ENCODE measurements around the gene ZDHHC14. TPM values are rescaled to one million over a fixed set of nuclear protein-coding genes. Genes with fewer than 3 reads are reported as not detected.

The ZDHHC14 gene
- total RNA-seq, 1 donor from 2014 or later = 26.1 TPM

DNA sequence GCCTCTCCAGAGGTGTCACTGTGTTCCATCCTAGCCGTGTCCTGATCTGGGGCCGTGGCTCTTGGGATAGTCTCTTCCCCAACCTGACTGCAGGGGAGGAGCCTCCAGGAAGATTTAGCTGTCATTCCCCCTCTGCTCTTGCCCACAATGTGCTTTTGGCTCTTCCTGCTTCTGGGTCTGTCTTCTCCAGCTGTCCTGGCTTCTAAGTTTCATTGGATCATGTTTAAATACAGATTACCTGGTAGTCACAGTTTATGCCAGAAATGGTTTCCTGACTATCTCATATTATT is 139.1 kb downstream of the ZDHHC14 start:
- Mint-ChIP-seq H3K36me3 (ENCODE audit: low read depth, unreplicated experiment) (no peaks in the 10 kb centered on the region), H3K27me3 (ENCODE audit: unreplicated experiment) (no peaks in the 10 kb centered on the region), H3K9me3 (ENCODE audit: unreplicated experiment) (no peaks in the 10 kb centered on the region), H3K4me1 (ENCODE audit: unreplicated experiment) (peaks cover 17% of the 10 kb centered on the region), H3K4me3 (ENCODE audit: unreplicated experiment) (peak overlapping the region; percentile 65), H3K27ac (ENCODE audit: unreplicated experiment) (no peak overlapping the region)
- no peak for DNase-seq (ENCODE audit: low spot score)
- TF ChIP-seq, protein P1, sequence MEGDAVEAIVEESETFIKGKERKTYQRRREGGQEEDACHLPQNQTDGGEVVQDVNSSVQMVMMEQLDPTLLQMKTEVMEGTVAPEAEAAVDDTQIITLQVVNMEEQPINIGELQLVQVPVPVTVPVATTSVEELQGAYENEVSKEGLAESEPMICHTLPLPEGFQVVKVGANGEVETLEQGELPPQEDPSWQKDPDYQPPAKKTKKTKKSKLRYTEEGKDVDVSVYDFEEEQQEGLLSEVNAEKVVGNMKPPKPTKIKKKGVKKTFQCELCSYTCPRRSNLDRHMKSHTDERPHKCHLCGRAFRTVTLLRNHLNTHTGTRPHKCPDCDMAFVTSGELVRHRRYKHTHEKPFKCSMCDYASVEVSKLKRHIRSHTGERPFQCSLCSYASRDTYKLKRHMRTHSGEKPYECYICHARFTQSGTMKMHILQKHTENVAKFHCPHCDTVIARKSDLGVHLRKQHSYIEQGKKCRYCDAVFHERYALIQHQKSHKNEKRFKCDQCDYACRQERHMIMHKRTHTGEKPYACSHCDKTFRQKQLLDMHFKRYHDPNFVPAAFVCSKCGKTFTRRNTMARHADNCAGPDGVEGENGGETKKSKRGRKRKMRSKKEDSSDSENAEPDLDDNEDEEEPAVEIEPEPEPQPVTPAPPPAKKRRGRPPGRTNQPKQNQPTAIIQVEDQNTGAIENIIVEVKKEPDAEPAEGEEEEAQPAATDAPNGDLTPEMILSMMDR (IDR thresholded peaks at IDR 0.05; ENCODE audit: unreplicated experiment) = no peak

DNA sequence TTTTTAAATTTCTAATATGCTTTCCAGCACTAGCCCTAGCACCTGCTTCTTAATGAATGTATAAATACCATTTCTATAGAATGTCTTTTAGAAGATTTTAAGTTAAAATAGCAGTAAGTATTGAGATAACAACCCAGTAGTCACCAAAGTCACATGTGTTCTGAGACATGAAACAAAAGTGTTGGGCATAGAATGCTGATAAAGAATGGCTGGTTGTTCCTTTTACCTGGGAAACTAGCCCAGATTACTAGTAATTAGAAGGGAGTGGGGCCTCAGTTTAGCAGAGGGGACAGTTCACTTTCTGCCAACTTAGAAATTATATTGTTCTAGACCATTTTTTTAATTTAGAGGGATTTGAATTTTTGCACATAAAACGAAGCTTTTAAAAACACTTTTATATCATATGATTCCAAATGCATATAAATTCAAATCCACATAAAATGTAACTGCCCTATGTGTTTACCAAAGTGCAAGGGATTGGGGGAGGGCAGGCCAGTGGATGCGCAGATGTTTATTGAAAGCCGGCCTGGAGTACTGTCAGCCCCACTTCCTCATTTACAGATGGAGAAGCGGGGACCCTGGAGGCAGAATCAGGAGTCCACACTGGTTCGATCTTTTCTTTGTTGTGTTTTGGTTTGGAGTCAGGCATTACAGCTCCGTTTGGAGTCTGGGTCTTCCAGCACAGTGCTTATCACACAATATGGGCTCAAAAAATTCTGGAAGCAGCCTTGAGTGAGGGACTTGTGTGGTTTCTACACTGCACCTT is 139.8 kb downstream of the ZDHHC14 start:
- Mint-ChIP-seq H3K27me3 (ENCODE audit: unreplicated experiment) (no peaks in the 10 kb centered on the region), H3K4me1 (ENCODE audit: unreplicated experiment) (peaks cover 12% of the 10 kb centered on the region), H3K4me3 (ENCODE audit: unreplicated experiment) (no peak overlapping the region), H3K36me3 (ENCODE audit: low read depth, unreplicated experiment) (peaks cover 2% of the 10 kb centered on the region), H3K9me3 (ENCODE audit: unreplicated experiment) (no peaks in the 10 kb centered on the region), H3K27ac (ENCODE audit: unreplicated experiment) (no peak overlapping the region)
- TF ChIP-seq, protein P1 (IDR thresholded peaks at IDR 0.05; ENCODE audit: unreplicated experiment) = no peak
- no peak for DNase-seq (ENCODE audit: low spot score)

DNA sequence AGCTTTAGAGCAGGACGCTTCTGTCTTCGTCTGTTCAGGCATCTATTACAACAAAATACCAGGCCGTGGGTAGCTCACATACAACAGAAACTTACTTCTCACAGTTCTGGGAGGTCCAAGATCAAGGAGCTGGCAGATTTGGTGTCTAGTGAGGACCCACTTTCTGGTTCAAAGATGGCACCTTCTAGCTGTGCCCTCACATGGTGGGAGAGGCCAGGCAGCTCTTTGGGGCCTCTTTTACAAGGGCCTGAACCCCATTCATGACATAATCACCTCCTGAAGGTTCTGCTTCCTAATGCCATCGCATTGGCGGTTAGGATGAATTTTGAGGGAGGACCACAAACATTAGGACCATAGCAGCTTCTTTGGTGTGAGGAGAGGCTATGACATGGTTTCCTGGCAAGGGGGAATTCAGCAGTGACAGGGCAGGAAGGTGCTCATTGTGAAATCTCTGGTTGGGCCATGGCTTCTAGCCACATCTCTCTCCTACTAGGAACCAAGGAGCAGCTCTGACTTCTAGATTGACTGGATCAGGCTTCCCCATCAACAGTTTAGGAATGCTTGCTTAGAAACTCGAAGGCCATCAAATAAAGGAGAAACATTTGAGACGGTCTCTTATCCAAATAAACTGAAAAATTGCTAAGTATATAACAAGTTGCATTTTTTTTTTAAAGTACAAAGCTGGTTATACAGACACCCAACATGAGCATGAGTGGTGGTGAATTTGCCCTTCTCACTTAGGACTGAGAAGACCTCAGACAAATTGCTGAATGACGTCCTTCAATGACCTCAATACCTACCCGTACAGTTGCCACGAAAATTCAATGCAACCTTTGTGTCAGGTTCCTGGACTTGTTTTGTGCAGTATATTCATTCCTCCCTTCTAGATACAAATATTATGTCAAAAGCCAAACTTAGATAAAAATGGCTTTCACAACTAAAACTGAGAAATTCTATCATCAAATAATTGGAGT is 140.7 kb downstream of the ZDHHC14 start:
- no peak overlapping the region for H3K4me3 Mint-ChIP-seq (ENCODE audit: unreplicated experiment)
- TF ChIP-seq, protein P1 (IDR thresholded peaks at IDR 0.05; ENCODE audit: unreplicated experiment) = no peak
- H3K4me1 Mint-ChIP-seq (ENCODE audit: unreplicated experiment) = peaks cover 11% of the 10 kb centered on the region
- H3K36me3 Mint-ChIP-seq (ENCODE audit: low read depth, unreplicated experiment) = peaks cover 9% of the 10 kb centered on the region
- H3K27ac Mint-ChIP-seq (ENCODE audit: unreplicated experiment) = no peak overlapping the region
- no peaks in the 10 kb centered on the region for H3K9me3 Mint-ChIP-seq (ENCODE audit: unreplicated experiment)
- no peaks in the 10 kb centered on the region for H3K27me3 Mint-ChIP-seq (ENCODE audit: unreplicated experiment)
- DNase-seq (ENCODE audit: low spot score) = no peak

DNA sequence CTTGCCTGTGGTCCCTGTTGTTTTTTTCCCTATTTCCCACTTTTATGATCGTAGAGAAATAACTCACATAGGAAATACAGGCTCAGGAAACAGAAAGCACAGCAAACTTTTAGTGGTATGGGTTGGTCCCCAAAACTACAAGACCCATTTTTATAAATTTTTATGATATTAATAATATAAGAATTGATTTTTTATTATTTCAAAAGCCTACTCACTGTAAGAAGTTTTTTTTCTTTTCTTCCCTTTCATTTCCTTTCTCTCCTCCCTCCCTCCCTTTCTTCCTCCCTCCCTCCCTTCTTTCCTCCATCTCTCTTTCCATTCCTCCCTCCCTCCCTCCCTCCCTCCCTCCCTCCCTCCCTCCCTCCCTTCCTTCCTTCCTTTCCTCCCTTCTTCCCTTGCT is 141.5 kb downstream of the ZDHHC14 start:
- Mint-ChIP-seq H3K4me3 (ENCODE audit: unreplicated experiment) (no peak overlapping the region), H3K9me3 (ENCODE audit: unreplicated experiment) (no peaks in the 10 kb centered on the region), H3K27me3 (ENCODE audit: unreplicated experiment) (no peaks in the 10 kb centered on the region), H3K27ac (ENCODE audit: unreplicated experiment) (no peak overlapping the region), H3K36me3 (ENCODE audit: low read depth, unreplicated experiment) (peaks cover 10% of the 10 kb centered on the region), H3K4me1 (ENCODE audit: unreplicated experiment) (peaks cover 11% of the 10 kb centered on the region)
- no peak for DNase-seq (ENCODE audit: low spot score)
- TF ChIP-seq, protein P1 (IDR thresholded peaks at IDR 0.05; ENCODE audit: unreplicated experiment) = no peak

DNA sequence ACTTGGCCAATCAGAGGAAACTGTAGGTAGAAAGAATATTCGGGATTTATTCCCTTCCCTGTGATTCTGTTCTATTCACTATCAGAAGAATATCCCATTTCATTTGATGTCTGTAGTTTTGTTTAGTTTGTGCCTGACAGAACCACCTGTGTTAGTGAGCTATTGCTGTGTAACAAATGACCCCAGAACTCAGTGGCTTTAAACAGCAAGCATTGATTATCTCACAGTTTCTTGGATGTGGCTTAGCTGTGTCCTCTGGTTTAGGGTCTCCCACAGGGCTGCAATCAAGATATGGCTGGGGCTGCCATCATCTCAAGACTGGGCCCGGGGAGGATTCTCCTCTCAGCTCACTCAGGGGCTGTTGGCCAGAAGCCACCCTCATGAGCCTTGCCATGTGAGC is 143.7 kb downstream of the ZDHHC14 start:
- no peak overlapping the region for H3K4me3 Mint-ChIP-seq (ENCODE audit: unreplicated experiment)
- H3K4me1 Mint-ChIP-seq (ENCODE audit: unreplicated experiment) = peaks cover 11% of the 10 kb centered on the region
- TF ChIP-seq, protein P1 (IDR thresholded peaks at IDR 0.05; ENCODE audit: unreplicated experiment) = no peak
- no peaks in the 10 kb centered on the region for H3K9me3 Mint-ChIP-seq (ENCODE audit: unreplicated experiment)
- peaks cover 3% of the 10 kb centered on the region for H3K27me3 Mint-ChIP-seq (ENCODE audit: unreplicated experiment)
- no peak overlapping the region for H3K27ac Mint-ChIP-seq (ENCODE audit: unreplicated experiment)
- peaks cover 15% of the 10 kb centered on the region for H3K36me3 Mint-ChIP-seq (ENCODE audit: low read depth, unreplicated experiment)
- no peak for DNase-seq (ENCODE audit: low spot score)
